Nephron progenitor cell (in vitro differentiated cells): Measurements from ENCODE around the gene ASIC3.

Experiments used
- DNase-seq: peaks from one replicate; pipeline ENCODE4 v3.0.0; 2021
- H3K27ac Mint-ChIP-seq: 2 replicates; pipeline ENCODE4 v1.8.0; 2021; ENCODE audit warnings: mild to moderate bottlenecking, moderate library complexity, mixed read lengths
- H3K27me3 Mint-ChIP-seq: 2 replicates; pipeline ENCODE4 v1.8.0; 2021; ENCODE audit warnings: mild to moderate bottlenecking, low read depth, mixed read lengths; ENCODE audit not compliant: poor library complexity
- H3K36me3 Mint-ChIP-seq: 2 replicates; pipeline ENCODE4 v1.8.0; 2021; ENCODE audit warnings: low read depth, mixed read lengths
- H3K4me1 Mint-ChIP-seq: 2 replicates; pipeline ENCODE4 v1.8.0; 2021; ENCODE audit warnings: mixed read lengths
- H3K4me3 Mint-ChIP-seq: 2 replicates; pipeline ENCODE4 v1.8.0; 2021; ENCODE audit warnings: mild to moderate bottlenecking, moderate library complexity, mixed read lengths
- H3K9me3 Mint-ChIP-seq: 2 replicates; pipeline ENCODE4 v1.8.0; 2021; ENCODE audit warnings: mild to moderate bottlenecking, moderate library complexity, mixed read lengths
- TF ChIP-seq, protein P1 (sequence below): fragments of 200-600 bp; sonication (generic); IDR thresholded peaks from 2 replicates; pipeline ENCODE4 v1.5.0; 2021; ENCODE audit warnings: antibody characterized with exemption

ASIC3 gene

DNA sequence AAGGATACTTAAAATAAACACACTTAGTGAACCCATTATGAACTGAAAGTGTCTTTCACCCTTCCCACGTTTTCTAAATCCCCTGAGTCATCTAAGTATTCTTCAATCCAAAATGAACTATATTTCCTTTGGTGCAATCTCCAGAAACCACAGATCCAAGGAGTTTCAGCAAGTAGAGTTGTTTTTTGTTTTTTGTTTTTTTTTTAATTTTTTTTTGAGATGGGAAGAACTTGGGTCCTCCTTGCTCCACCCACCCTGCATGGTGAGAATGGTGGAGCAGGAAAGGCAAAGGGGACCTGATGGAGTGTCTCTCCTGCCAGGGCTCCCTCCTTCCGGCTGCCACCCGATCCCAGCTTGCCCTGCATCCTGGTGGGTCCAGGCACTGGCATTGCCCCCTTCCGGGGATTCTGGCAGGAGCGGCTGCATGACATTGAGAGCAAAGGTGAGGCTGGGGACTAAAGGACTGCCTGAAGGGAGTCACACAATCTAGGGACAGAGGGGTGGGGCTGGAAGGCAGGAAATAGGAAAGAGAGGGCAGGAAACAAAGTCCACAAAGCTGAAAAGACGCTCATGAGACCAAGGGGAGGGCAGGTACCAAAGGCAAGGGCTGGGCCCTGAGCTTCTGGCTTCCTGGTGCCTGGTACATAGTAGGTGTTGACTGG, 36.2 kb upstream of the ASIC3 start:
- Mint-ChIP-seq H3K36me3 (peaks cover 11% of the 10 kb centered on the region), H3K27ac (no peak overlapping the region), H3K9me3 (no peaks in the 10 kb centered on the region), H3K27me3 (peaks cover 23% of the 10 kb centered on the region), H3K4me1 (peaks cover 62% of the 10 kb centered on the region), H3K4me3 (peak overlapping the region; percentile 62)
- TF ChIP-seq, protein P1, sequence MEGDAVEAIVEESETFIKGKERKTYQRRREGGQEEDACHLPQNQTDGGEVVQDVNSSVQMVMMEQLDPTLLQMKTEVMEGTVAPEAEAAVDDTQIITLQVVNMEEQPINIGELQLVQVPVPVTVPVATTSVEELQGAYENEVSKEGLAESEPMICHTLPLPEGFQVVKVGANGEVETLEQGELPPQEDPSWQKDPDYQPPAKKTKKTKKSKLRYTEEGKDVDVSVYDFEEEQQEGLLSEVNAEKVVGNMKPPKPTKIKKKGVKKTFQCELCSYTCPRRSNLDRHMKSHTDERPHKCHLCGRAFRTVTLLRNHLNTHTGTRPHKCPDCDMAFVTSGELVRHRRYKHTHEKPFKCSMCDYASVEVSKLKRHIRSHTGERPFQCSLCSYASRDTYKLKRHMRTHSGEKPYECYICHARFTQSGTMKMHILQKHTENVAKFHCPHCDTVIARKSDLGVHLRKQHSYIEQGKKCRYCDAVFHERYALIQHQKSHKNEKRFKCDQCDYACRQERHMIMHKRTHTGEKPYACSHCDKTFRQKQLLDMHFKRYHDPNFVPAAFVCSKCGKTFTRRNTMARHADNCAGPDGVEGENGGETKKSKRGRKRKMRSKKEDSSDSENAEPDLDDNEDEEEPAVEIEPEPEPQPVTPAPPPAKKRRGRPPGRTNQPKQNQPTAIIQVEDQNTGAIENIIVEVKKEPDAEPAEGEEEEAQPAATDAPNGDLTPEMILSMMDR, result no peak
- DNase-seq, result no peak

DNA sequence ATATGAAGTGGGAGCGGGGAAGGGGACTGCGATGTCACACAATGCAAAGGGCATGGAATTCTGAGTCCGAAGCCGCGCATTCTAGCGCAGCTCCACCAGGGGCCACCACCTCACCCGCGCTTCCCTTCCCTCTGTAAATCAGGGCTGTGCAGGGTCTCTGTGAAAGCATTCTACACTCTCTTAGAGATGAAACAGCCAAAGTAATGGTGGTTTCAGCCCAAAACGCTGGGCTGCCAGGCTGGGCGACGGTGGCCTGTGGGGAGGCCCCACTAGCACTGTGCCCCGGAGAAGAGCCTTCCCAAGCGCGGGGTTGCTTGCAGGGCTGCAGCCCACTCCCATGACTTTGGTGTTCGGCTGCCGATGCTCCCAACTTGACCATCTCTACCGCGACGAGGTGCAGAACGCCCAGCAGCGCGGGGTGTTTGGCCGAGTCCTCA, 35.4 kb upstream of the ASIC3 start:
- Mint-ChIP-seq H3K4me3 (peak overlapping the region; percentile 58), H3K27me3 (peaks cover 31% of the 10 kb centered on the region), H3K9me3 (no peaks in the 10 kb centered on the region), H3K27ac (no peak overlapping the region), H3K4me1 (peaks cover 61% of the 10 kb centered on the region), H3K36me3 (peaks cover 11% of the 10 kb centered on the region)
- peak; percentile 58 for DNase-seq
- TF ChIP-seq, protein P1, result peak; percentile 55

DNA sequence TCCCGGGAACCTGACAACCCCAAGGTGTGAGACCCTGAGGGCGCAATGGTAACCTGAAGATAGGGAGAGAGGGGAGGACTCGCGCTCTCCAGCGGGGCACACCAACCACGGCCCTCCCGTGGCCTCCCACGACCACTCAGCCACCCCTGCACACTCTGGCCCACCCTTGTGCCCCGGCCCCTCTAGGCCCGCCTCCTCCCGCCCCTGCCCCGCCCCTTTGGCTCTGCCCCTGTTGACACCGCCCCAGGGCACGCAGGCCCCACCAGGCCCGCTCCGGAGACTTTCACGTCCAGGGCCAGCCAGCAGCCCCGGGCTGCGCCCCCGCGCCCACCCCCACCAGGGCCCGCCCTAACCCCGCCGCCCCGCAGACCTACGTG, 35.0 kb upstream of the ASIC3 start:
- TF ChIP-seq, protein P1, result no peak
- peaks cover 61% of the 10 kb centered on the region for H3K4me1 Mint-ChIP-seq
- H3K4me3 Mint-ChIP-seq, result no peak overlapping the region
- peaks cover 35% of the 10 kb centered on the region for H3K27me3 Mint-ChIP-seq
- DNase-seq, result no peak
- H3K27ac Mint-ChIP-seq, result no peak overlapping the region
- peaks cover 11% of the 10 kb centered on the region for H3K36me3 Mint-ChIP-seq
- no peaks in the 10 kb centered on the region for H3K9me3 Mint-ChIP-seq

DNA sequence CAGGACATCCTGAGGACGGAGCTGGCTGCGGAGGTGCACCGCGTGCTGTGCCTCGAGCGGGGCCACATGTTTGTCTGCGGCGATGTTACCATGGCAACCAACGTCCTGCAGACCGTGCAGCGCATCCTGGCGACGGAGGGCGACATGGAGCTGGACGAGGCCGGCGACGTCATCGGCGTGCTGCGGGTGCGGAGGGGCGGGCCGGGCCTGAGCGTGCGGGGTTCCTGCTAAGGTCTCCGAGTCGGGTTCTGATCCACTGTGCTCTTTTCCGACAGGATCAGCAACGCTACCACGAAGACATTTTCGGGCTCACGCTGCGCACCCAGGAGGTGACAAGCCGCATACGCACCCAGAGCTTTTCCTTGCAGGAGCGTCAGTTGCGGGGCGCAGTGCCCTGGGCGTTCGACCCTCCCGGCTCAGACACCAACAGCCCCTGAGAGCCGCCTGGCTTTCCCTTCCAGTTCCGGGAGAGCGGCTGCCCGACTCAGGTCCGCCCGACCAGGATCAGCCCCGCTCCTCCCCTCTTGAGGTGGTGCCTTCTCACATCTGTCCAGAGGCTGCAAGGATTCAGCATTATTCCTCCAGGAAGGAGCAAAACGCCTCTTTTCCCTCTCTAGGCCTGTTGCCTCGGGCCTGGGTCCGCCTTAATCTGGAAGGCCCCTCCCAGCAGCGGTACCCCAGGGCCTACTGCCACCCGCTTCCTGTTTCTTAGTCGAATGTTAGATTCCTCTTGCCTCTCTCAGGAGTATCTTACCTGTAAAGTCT, 34.4 kb upstream of the ASIC3 start:
- DNase-seq, result peak; percentile 58
- Mint-ChIP-seq H3K9me3 (no peaks in the 10 kb centered on the region), H3K27ac (no peak overlapping the region), H3K27me3 (peaks cover 37% of the 10 kb centered on the region), H3K4me3 (peak overlapping the region; percentile 63), H3K4me1 (peaks cover 60% of the 10 kb centered on the region), H3K36me3 (peaks cover 11% of the 10 kb centered on the region)
- TF ChIP-seq, protein P1, result no peak

DNA sequence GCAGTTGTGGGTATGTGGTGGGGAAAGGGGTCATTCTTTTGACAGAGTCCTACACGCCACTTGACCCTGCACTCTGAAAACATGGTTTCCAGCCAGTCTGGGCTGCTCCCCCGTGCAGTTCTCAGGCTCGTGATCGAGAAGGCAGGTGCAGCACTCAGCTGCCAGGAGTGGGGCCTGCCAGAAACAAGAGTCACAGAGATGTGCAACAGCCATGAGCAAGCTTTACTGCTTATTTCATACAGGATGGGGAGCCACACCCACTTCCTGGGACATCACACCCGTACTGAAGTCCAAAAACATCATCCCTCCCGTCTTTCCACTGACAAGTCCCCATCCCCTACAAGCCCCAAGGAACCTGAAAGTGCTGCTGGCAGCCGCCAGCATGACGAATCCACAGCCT, 33.4 kb upstream of the ASIC3 start:
- peaks cover 11% of the 10 kb centered on the region for H3K36me3 Mint-ChIP-seq
- no peak overlapping the region for H3K27ac Mint-ChIP-seq
- H3K4me3 Mint-ChIP-seq, result peak overlapping the region; percentile 21

More for the DNA sequence above, 33.4 kb upstream of the ASIC3 start:
- no peak for DNase-seq
- TF ChIP-seq, protein P1, result no peak
- no peaks in the 10 kb centered on the region for H3K9me3 Mint-ChIP-seq
- H3K4me1 Mint-ChIP-seq, result peaks cover 64% of the 10 kb centered on the region
- peaks cover 45% of the 10 kb centered on the region for H3K27me3 Mint-ChIP-seq
